GM12892 (cell line): ENCODE data around the gene SRC.
A peak's percentile ranks its signal among the peaks of the same experiment; 100 is the strongest.

Experiments used
- DNase-seq: peaks from one replicate; pipeline ENCODE4 v3.0.0; 2011; ENCODE audit not compliant: insufficient read length
- FAIRE-seq: peaks from 2 replicates; lab custom pipeline; 2011; peaks lifted over from hg19 to GRCh38; lab: Jason Lieb, UNC
- POLR2A ChIP-seq: IDR thresholded peaks from 2 replicates; pipeline ENCODE4 v1.6.1; 2011; ENCODE audit warnings: low read depth, low read length, control low read depth
- POLR2AphosphoS5 ChIP-seq: IDR thresholded peaks from 2 replicates; pipeline ENCODE4 v1.6.1; 2011; ENCODE audit warnings: low read depth, low read length, control low read depth
- TAF1 ChIP-seq: IDR thresholded peaks from 2 replicates; pipeline ENCODE4 v1.6.1; 2011; ENCODE audit warnings: low read depth, mild to moderate bottlenecking, control low read depth, low read length, borderline replicate concordance

Gene SRC

GRCh38 chr20:37347347-37347823 is 1.4 kb downstream of the SRC start:
- FAIRE-seq, result peak; percentile 40
- peak; percentile 3 for DNase-seq
- no peak for TF ChIP-seq POLR2A
- TF ChIP-seq POLR2AphosphoS5, result no peak
- no peak for TF ChIP-seq TAF1

DNA sequence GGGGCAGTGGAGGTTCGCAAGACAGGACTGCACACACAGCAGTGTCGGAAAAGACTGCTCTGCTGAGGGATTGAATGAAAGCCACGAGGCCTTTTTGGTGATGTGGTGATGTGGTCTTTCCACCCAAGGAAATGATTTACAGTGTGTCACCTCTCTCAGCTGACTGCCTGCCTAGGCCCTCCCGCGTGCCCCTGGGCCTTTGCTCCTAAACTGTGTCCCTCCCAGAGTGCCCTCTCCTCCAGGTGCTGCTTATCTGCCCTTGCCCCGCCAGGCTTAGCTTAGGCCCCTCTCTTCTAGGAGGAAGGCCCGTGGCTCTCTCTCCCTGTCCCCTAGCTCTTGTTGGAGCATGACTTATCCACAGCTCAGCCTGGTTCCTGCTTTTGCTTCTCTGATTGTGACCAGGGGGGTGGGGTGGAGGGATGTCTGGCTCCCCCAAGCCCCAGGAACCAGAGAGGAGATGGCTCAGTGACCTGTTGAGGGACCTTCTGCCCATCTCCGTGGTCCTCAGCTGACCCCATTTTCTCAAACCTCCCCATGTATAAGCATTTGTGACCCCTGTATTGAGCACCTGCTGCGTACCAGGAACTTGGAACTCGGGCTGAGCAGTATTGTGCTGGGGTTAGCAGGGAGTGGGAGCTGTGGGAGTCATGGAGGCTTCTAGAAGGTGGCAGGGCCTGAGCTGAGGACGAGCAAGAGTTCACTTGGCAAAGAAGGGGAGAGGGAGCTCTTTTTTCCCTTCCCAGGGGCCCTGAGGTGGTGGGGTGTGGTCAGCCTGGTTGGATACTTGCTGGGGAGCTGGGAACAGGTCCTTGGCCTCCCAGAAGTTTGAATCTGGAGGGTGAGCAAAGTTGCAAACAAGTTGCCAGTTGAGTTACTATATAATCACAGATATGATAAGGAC is 2.2 kb downstream of the SRC start:
- peak; percentile 23 for DNase-seq
- FAIRE-seq, result no peak
- TF ChIP-seq POLR2A, result peak; percentile 22; the same call in 1 of the 2 replicates
- no peak for TF ChIP-seq POLR2AphosphoS5

DNA sequence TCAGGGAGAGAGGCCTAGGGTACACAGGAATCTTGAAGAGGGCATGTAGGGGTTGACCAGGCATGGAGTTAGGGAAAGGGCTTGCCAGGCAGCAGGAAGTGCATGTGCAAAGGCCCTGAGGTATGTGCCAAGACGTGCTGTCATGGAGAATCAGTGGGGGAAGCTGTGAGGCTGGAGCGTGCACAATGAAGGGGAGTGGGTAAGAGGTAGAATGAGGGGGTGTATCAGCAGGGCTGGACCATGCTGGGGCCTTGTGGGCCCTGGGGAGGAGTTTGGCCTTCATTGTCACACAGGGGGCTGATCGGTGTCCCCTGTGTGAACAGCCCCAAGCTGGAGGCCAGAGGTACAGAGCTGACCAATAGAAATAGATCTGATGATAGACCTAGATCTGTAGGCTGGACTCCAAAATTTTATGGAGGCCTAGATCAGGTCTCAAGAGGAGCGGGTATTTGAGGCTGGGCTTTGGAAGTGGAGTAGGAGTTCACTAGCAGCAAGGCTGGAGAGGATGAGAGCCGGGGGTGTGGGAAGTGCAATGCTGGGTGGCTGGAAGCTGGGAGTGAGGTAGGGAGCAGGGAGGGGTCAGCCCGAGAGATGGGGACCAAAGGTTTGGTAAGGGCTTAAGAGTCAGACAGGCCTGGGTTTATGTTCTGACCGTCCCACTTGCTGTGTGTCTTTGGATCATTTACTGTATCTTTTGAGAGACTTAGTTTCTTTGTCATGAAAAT is 3.0 kb downstream of the SRC start:
- FAIRE-seq (peak; percentile 78), DNase-seq (peak; percentile 22)
- TF ChIP-seq TAF1, result no peak
- TF ChIP-seq POLR2A, result no peak
- TF ChIP-seq POLR2AphosphoS5, result no peak

- DNase-seq (no peak), FAIRE-seq (peak; percentile 33)
- TF ChIP-seq TAF1 (no peak), POLR2A (no peak), POLR2AphosphoS5 (no peak)
These were observed 3.9 kb downstream of the SRC start for GRCh38 chr20:37349517-37350491.

- FAIRE-seq (no peak), DNase-seq (no peak)
- no peak for TF ChIP-seq POLR2A
- no peak for TF ChIP-seq POLR2AphosphoS5
- no peak for TF ChIP-seq TAF1
These were observed 5.0 kb downstream of the SRC start for GRCh38 chr20:37350649-37351574.

- no peak for DNase-seq
- no peak for FAIRE-seq
- TF ChIP-seq POLR2AphosphoS5 (no peak), POLR2A (no peak), TAF1 (no peak)
These were observed 6.0 kb downstream of the SRC start for GRCh38 chr20:37351689-37352607.

DNA sequence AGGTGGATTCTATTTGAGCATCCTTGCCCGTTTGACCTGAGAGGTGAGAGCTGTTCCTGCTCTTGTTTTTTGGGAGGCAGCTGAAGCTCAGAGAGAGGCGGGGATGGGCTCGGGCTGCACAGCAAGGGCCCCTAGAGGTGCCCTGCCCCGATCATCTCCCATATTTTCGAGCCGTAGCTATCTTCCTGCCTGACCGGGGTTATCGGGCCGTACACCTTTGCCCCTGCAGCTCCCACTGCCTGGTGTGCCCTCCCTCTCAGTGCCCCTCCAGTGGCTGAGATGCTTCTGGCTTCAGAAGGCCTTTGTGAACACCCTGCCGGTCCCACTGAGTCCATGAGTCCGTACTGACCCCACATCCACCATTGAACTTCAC is 6.7 kb downstream of the SRC start:
- TF ChIP-seq POLR2AphosphoS5 (no peak), TAF1 (no peak), POLR2A (no peak)
- FAIRE-seq (no peak), DNase-seq (no peak)

DNA sequence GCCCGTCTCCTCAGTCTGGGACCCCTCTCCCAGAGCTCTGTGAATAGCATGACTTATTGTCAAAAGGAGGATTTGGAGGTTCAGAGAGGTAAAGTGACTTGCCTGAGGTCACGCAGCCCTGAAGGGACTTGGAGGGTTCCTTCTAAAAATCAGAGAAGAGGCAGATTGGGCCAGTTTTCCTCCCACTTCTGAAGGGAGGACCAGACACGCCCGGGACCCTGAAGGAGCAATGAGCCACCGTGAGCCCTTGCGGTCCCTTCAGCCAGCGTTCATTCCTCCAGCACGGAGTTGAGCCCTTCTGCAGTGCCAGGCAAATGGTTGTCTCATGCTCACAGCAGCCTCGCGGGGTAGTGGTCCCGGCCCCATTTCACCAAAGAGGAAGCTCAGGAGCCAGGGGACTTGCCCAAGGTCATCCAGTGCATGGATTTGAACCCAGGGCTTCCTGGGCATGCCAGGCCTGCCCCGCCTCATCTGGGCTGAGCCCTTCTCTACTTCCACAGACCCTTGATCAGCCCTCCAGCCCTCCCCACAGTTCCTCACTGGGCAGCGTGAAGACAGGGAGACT is 7.4 kb downstream of the SRC start:
- DNase-seq, result peak; percentile 9
- no peak for FAIRE-seq
- TF ChIP-seq TAF1, result no peak
- no peak for TF ChIP-seq POLR2AphosphoS5
- no peak for TF ChIP-seq POLR2A
